Activated CD4-positive, alpha-beta T cell treated with anti-CD3 and anti-CD28 coated beads, Interleukin-2, amount 50 U/mL, for 1 hour (primary cell): ENCODE results near the gene ZC3H12C.

ENCODE experiments used
- DNase-seq: peaks from one replicate; pipeline ENCODE4 v3.0.0-alpha.2; 2020

Gene ZC3H12C

DNA sequence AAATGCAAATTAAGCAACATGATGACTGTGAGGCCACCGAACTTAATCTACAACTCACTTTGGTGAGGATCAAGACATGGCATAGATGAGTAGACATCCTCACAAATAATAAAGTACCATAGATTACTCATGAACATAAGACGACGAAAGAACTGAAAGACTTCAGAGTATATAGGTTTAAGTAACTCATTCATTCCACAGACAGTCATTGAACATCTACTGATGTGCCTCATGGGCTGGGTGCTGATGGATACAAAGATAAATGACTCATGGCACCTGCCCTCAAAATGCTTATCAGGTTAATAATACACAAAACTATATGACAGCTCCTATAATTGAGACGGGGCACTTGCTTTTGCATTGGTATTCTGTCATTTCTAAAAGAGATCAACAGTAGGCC is 63.3 kb downstream of the ZC3H12C start:
- DNase-seq = no peak

DNA sequence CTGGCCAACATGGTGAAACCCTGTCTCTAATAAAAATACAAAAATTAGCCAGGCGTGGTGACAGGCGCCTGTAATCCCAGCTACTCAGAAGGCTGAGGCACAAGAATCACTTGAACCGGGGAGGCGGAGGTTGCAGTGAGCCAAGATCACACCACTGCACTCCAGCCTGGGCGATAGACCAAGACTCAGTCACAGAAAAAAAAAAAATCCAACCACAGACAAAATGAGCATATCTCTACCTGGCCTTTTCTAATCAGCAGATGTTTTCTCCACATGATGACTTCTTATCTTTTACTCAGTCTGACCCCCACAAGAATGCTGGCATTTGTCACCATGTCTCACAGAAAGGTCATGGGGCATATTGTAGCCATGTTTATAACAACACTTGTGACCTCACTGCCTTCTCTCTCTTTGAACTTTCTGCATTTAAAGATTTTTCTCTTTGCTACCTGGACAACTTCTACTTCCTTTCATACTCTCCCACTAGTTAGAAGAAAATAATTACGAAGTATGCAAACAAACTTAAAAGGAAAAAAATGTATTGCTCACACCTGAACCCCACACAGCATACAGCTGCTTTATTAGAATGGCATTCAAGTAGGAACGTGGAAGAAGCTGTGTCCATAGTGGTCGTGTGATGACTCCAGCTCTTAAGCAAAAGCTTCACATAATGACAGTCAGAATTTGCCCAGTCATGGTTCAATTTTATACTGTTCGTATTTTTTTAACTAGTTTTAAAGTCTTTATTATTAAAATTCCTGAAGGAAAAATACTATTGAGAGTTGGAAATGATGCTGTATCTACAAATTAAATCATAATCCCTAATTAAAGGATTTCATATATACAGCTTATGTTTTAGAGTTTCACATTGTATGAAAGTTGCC is 65.4 kb downstream of the ZC3H12C start:
- DNase-seq = no peak

DNA sequence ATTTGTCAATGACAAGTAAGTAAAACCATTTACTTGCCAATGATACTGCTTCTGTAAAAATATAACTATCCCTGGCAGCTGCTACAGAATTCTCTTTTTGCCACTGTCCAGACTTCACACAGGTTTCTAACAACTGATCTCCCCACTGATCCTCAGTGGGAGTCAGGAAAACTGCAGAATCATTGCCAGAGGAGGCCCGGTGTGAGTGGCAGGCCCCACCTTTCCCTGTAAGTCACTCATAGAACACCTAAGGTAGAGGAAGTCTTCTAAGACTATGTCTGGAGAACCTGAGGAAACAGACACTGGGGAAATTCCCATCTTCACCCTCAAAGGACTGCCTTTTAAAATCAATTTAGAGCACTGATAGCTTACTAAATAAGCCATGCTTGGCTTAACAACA is 66.3 kb downstream of the ZC3H12C start:
- DNase-seq = no peak

DNA sequence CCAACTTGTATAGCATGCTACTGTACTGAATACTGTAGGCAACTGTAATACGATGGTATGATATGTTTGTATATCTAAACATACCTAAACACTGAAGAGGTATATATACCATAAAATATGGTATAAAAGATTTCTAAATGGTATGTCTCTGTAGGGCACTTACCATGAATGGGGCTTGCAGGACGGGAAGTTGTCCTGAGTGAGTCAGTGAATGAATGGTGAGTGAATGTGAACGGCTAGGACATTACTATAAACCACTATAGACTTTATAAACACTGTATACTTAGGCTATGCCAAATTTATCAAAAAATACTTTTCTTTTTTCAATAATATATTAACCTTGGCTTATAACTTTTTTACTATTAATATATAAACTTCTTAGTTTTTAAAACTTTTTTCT is 66.8 kb downstream of the ZC3H12C start:
- DNase-seq = no peak

DNA sequence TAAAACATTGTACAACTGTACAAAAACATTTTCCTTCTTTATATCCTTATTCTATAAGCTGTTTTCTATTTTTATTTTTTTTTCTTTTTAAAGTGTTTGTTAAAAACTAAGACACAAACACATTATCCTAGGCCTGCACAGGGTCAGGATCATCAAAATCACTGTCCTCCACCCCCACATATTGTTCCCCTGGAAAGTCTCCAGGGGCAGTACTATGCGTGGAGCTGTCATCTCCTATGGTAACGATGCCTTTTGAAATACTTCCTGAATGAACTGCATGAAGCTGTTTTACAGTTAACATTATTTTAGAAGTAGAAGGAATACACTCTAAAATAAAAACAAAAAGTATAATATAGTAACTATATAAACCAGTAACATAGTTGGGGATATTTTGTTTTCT is 67.2 kb downstream of the ZC3H12C start:
- no peak for DNase-seq

DNA sequence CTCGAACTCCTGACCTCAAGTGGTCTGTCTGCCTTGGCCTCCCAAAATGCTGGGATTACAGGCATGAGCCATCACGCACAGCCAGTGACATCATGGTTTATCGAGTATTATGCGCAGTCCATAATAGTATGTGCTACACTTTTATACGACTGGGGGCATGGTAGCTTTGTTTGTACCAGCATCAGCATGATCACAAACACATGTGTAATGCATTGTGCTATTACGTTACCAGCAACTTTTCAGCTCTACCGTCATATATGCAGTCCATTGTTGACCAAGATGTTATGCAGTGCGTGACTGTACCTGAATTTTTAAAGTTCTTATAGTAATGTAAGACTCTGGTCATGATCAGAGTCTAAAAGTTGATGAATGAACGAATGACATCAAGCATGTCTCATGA is 67.9 kb downstream of the ZC3H12C start:
- no peak for DNase-seq

DNA sequence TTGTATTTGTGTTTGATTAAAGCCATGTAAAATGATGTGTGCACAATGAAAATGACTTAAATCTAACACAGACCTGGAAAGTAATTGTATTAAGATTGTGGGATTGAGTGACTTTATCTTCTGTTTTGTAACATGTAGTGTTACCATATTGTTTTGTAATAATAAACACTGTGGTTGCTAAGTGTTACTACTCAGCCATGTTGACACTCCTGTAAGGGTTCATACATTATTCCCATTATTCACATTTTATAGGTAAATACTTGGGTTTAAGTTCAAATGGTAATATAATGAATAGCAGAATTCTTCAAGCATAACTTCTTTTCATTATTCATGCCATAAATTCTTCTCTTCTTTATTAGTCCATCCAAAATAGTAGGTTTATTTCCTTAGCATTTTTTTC is 69.0 kb downstream of the ZC3H12C start:
- DNase-seq = no peak

DNA sequence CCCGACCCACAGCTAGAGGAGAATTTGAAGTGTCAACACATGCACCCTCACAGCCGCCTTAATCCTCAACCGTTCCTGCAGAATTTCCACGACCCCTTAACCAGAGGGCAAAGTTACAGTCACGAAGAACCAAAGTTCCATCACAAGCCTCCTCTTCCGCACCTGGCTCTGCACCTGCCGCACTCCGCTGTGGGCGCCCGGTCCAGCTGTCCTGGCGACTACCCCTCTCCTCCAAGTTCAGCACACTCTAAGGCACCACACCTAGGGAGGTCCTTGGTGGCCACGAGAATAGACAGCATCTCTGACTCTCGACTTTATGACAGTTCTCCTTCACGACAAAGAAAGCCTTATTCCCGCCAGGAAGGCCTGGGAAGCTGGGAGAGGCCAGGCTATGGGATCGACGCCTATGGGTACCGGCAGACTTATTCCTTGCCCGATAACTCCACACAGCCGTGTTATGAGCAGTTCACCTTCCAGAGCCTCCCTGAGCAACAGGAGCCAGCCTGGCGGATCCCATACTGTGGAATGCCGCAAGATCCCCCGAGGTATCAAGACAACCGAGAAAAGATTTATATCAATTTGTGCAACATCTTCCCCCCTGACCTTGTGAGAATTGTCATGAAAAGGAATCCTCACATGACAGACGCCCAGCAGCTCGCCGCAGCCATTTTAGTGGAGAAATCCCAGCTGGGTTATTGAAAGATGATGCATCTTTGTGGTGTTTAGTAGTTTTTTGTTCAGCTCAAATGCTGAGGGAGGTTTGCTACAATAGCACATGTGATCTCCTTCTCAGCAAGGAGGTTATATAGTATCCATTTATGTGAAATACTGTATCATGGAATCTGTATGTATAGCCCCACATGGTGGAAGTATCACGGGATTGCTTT is 72.1 kb downstream of the ZC3H12C start:
- no peak for DNase-seq

DNA sequence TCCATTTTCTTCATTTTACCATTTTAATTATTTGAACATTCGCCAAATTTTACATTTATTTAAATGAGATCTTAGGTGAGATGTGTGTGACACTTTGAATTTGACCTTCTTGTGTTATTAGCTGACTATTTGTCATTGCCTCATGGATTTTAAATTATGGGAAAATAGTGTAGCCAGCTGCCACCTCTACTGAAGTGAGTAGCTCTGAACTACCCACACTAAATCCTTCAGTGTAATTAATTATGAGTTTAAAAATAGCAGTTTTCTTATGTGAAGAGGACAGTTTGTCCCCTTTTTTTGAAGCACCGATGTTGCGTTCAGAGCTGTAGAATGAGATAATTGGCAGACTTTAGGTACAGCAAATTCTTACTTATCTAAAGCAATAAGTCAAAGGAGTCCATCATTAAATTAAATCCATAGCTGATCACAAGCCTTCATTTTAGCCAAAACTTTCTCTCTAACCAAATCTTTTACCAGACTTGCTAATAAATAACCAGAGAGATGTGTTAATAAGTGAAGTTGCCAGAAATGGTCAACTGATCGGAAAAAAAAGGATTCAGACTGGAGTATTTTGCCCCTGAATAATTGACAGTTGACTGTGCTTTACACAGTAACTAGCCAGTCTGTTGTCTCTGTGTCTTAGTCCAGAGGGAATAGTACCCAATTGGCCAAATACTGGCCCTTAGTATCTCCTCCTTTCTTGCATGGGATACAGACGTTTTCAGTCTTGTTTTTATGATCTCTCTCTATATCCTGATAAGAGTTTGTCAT is 75.0 kb downstream of the ZC3H12C start:
- no peak for DNase-seq

DNA sequence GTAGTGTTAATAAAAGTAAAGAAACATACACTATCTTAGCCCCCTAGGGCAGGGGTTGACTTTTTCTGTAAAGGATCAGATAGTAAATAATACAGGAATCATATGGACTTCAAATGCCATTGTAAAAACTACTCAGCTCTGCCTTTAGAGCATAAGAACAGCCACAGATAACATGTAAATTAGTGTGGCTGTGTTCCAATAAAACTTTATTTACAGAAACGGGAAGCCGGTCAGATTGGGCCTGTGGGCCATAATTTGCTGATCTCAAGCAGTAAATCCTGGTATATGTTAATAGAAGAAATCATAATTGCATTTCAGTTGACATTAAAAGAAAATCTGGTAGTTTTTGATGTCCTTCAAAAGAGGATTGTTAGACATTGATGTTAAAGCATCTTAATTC is 76.5 kb downstream of the ZC3H12C start:
- DNase-seq = no peak

DNA sequence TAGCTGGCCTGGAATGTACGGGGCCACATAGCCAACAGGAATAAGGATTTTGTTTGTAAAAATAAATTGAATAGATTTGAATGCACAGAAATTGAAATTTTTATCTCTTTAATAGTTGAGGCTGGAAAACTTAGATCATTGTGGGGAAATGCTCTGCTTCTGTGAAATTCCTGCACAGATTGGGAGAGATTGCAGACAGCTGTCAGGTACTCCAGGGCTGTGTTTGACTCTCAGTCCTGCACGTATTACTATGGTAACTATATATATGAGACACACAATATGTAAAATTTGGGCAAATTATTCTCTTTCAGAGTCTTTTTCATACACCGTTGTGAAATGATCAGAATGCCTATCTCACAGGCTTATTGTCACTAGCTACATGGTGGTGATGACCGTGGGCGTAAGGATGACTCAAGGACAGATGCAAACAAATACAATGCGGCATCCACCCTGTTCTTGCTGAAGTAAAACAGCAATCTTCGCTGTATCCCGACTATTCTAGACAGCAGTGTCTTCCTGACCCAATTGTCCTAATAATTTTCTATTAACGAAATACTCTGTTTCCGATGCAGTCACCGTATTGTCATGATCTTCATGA is 79.4 kb downstream of the ZC3H12C start:
- no peak for DNase-seq

DNA sequence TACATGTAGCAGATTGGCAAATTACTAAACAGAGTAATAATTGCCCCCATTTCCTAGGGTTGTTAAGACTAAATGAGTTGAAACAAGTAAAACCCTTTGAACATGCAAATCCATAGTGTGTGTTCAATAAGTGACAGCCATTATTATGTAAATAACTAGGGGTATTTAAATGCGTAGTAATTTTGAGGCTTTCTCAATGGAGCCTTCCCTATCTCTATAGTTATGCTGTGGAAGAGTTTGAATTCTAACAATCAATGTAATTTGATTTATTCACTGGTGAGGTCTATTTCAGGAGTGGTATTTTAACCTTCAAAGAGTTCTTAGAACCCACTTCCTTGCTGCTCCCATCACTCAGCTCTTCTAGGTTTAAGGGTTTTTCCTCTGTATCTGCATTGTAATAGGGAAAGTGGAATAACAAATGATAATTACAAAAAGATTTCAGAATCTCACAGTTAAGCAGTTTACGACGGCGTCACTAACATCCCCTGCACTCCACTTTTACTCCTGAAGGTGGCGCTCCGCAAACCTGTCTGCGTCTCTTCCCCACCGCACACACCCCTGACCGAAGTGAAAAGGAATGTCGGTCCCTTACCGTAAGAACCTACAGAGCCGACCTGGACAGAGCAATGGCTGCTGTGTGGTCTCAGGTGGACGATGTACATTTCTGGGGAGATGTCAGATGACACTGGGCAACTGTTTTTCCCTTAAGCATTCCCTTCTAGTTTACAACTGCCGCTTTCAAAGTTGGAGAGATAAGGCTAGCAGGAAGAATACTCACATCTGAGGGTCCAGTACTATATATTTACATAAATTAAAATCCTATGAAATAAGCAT is 80.8 kb downstream of the ZC3H12C start:
- DNase-seq = peak; percentile 54

DNA sequence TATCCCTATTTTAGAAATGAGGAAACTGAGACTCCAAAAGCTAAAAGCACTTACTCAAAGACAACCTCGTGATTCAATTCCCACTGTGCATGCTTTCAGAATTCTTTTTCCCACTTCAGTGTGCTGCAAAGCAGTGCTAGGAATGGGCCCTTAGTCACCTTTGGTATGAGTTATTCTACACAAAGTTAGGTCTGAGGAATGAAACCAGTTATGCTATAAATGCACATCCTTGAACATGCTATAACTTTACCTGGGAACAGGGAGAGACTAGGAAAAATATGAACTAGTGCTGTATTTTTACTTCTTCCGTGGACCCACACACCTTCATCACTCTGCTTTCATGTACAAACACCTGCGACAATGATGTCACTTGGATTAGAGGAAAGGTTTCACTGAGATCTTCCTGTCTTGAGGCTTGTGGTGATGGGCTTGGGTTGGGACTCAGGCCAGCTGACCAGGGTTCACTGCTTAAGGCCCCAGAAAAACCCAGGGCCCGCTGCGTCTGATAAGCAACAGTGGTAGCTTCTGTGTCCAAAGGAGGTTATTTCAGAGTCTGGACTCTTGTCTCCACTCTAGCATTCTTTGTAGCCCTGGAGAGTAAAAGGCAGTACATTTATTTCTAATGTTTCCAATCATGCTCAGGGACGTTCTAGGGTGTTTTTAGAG is 81.6 kb downstream of the ZC3H12C start:
- no peak for DNase-seq

DNA sequence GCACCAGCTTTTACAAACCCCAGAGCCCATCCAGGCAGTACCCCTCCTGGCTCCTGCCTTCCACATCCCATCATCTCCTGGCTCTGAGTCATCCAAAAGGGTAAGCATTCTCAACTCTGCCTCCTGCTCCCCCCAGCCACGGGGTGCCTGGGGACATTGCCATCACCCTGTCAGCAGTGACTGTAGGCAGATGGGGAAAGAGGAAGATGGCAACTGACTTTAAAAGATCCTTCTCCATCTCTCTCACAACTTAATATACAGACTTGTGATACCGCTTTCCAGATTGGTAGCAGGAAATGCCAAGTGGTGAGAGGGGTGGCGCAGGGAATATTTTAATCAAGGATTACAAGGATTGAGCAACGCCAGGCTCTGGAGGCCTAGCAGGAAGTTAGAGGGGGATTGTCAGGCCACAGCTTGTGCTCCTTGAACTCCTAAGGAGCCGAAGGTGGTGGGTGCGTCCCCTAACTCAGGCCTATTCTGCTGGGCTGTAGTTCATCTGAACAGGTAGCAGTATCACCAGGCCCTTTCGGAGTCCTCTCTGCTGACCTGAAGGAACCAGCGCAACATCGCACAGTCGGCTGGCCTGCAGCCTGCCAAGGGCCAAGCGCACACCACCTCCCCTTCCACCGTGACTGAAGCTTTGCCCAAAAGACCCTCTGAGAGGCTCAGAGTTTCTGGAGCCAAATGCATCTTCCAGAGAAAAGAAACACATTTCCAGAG is 83.3 kb downstream of the ZC3H12C start:
- DNase-seq = no peak

DNA sequence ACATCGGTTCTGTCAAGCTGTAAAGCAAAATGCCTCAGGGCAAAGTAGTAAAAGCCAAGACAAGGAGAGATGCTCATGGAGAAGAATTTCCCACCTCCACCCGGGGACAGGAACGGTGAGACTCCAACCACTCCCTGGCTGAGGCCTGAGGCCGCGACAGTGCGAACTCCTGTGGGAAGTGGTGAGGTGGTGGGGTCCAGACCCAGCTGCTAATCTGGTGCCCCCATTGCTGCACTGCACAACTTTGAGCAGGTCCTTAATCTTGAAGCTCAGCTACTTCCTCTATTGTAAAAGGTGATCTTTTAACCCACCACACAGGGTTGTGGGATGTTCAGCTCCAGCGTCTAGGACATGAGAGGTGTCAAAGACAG is 83.9 kb downstream of the ZC3H12C start:
- no peak for DNase-seq

DNA sequence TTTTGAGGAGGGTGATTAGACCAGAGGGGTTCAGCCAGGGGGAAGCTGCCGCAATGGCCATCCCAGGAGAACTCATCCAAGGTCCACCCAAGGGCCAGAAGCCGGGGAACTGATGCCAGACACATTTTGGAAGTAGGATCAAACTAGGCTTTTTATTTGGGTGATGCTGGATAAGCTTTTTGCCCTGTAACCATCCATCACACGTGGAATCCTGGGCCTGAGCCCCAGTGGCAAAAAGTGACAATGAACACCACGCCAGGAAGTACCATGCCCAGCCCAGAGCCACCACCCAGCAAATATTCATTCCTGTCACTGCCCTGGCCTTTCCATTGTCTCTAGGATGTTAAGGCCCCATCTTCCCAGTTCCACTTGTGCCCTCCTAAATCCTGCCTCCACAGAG is 85.9 kb downstream of the ZC3H12C start:
- DNase-seq = no peak

DNA sequence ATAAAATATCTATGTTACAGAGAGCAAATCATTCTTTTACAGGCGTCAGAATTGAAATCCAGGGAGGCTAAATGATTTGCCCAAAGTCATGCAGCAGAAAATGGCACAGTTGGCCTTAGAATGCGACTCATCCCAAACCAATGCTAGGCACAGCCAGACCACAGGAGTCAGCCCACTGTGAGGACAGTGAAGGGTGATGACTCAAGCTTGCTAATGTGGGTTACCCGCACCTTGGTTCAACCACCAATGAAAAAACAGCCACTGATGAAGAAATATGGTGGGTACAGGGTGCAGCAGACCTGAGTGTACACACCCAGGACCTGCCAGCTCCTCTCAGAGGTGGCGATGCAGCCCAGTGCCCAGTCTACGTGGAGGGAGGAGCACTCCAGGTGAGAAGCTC is 89.7 kb downstream of the ZC3H12C start:
- DNase-seq = no peak

DNA sequence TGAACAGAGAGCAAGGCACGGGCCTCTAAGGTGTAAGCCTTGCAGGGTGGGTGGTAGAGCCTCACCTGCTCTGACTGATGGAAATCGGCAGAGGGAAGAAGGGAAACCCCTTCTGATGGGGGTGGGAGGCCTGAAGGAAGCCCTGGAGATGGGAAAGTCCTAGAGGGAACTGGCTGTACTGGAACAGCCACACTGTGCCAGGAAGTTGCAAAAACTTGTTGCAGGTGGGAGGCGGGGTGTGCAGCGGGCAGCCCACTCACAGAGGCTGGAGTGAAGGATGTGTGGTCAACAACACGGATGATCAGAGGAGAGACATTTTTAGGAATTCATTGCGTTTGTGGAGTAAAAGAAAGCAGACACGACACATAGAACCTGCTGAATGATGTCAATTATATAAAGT is 91.3 kb downstream of the ZC3H12C start:
- no peak for DNase-seq

DNA sequence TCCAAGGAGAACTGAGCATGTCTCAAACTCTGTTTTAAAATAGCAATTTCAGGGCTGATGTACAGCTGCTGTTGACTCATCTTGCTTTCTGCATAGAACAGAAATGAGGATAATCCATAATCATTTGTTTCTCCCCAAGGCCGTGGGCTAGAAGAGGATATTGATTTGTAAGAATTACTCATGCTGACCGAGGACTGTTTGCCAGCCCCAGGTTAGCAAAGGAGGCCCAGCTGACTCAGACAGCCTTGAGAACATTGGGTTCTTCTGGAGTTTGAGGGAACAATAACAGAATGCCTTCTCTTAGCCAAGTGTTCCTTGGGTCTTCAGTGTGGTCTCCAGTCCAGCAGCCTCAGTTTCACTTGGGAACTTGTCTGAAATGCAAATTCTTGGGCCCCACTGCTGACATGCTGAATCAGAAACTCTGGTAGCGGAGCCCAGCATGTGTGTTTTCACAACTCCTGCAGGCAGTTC is 92.0 kb downstream of the ZC3H12C start:
- DNase-seq = no peak

DNA sequence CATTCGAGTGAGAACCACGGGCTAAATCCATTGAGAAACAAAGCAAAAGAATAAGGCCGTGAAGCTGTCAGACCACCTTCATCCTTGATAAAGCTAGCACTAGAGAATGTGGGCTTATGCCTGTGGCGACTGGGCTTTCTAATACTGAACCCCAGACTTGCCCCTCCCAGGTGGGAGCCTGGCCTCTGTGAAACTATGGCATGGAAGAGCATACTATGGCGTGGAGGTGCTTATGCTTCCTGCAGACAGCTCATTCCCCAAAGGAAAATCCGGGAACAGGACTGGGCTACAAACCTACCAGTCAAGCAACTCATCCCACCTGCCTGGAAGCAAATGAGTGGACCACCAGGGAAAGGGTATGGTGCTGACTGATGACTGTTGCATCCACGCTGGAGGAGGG is 92.4 kb downstream of the ZC3H12C start:
- no peak for DNase-seq

DNA sequence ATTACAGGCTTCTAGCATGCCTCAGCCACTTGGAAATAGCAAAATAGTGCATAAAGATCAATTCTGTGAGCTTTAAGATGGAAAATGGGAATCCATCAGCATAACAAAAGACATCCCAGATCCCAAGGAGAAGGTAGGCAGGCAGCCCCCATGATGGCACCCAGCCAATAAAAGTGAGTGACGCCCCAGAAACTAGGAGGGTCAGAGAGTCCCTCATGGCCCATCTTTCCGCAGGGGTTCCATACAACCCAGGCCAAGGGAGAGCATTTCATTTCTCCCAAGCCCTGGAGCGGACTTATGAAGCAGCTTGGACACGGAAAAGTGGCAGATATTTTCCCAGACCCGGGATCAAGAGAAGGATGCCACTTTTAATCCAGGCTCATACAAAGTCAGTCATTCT is 93.3 kb downstream of the ZC3H12C start:
- no peak for DNase-seq
